ENCODE results near the gene MTMR2. TPM values are rescaled to one million over a fixed set of nuclear protein-coding genes. Genes with fewer than 3 reads are reported as not detected.

MTMR2 gene
- total and polyA plus RNA-seq, 2 of the 13 experiments (the other 11 are each of a cell fraction or from before 2014, with no cell fraction given), result 12.7 to 22.3 TPM

GRCh38 chr11:95790933-95791708 is 132.8 kb downstream of the MTMR2 start (continued):
- 0 out of 2 replicates have a peak, but pooled peaks have one; percentile 27 for TF ChIP-seq BHLHE40 (IDR thresholded peaks at IDR 0.05; ENCODE audit: low read length)
- peak; percentile 60 for TF ChIP-seq BCL6 (CRISPR knock-in tag; IDR thresholded peaks at IDR 0.05)
- no peak for TF ChIP-seq ZNF878 (CRISPR knock-in tag; IDR thresholded peaks at IDR 0.05)
- no peak for TF ChIP-seq RBFOX2 (IDR thresholded peaks at IDR 0.05; ENCODE audit: low read depth, low read length)
- no peak for TF ChIP-seq ZNF34 (CRISPR knock-in tag; IDR thresholded peaks at IDR 0.05; ENCODE audit: borderline replicate concordance)
- TF ChIP-seq NR2F1 (CRISPR knock-in tag; IDR thresholded peaks at IDR 0.05), result no peak
- TF ChIP-seq ZFP1 (CRISPR knock-in tag; IDR thresholded peaks at IDR 0.05), result no peak
- TF ChIP-seq SAP130 (CRISPR knock-in tag; IDR thresholded peaks at IDR 0.05; ENCODE audit: low read depth), result no peak; the same call in 1 of the 2 replicates
- TF ChIP-seq TBX2 (CRISPR knock-in tag; IDR thresholded peaks at IDR 0.05; ENCODE audit: borderline replicate concordance), result no peak
- TF ChIP-seq NFKBIZ (CRISPR knock-in tag; IDR thresholded peaks at IDR 0.05), result no peak
- TF ChIP-seq FOXM1 (CRISPR knock-in tag; IDR thresholded peaks at IDR 0.05), result no peak
- TF ChIP-seq NFYB (CRISPR knock-in tag; IDR thresholded peaks at IDR 0.05), result peak; percentile 44
- TF ChIP-seq ZNF777 (CRISPR knock-in tag; IDR thresholded peaks at IDR 0.05), result peak; percentile 61; the same call in 1 of the 2 replicates
- TF ChIP-seq, protein P1, sequence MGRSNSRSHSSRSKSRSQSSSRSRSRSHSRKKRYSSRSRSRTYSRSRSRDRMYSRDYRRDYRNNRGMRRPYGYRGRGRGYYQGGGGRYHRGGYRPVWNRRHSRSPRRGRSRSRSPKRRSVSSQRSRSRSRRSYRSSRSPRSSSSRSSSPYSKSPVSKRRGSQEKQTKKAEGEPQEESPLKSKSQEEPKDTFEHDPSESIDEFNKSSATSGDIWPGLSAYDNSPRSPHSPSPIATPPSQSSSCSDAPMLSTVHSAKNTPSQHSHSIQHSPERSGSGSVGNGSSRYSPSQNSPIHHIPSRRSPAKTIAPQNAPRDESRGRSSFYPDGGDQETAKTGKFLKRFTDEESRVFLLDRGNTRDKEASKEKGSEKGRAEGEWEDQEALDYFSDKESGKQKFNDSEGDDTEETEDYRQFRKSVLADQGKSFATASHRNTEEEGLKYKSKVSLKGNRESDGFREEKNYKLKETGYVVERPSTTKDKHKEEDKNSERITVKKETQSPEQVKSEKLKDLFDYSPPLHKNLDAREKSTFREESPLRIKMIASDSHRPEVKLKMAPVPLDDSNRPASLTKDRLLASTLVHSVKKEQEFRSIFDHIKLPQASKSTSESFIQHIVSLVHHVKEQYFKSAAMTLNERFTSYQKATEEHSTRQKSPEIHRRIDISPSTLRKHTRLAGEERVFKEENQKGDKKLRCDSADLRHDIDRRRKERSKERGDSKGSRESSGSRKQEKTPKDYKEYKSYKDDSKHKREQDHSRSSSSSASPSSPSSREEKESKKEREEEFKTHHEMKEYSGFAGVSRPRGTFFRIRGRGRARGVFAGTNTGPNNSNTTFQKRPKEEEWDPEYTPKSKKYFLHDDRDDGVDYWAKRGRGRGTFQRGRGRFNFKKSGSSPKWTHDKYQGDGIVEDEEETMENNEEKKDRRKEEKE (IDR thresholded peaks at IDR 0.05), result no peak
- TF ChIP-seq, protein P2, sequence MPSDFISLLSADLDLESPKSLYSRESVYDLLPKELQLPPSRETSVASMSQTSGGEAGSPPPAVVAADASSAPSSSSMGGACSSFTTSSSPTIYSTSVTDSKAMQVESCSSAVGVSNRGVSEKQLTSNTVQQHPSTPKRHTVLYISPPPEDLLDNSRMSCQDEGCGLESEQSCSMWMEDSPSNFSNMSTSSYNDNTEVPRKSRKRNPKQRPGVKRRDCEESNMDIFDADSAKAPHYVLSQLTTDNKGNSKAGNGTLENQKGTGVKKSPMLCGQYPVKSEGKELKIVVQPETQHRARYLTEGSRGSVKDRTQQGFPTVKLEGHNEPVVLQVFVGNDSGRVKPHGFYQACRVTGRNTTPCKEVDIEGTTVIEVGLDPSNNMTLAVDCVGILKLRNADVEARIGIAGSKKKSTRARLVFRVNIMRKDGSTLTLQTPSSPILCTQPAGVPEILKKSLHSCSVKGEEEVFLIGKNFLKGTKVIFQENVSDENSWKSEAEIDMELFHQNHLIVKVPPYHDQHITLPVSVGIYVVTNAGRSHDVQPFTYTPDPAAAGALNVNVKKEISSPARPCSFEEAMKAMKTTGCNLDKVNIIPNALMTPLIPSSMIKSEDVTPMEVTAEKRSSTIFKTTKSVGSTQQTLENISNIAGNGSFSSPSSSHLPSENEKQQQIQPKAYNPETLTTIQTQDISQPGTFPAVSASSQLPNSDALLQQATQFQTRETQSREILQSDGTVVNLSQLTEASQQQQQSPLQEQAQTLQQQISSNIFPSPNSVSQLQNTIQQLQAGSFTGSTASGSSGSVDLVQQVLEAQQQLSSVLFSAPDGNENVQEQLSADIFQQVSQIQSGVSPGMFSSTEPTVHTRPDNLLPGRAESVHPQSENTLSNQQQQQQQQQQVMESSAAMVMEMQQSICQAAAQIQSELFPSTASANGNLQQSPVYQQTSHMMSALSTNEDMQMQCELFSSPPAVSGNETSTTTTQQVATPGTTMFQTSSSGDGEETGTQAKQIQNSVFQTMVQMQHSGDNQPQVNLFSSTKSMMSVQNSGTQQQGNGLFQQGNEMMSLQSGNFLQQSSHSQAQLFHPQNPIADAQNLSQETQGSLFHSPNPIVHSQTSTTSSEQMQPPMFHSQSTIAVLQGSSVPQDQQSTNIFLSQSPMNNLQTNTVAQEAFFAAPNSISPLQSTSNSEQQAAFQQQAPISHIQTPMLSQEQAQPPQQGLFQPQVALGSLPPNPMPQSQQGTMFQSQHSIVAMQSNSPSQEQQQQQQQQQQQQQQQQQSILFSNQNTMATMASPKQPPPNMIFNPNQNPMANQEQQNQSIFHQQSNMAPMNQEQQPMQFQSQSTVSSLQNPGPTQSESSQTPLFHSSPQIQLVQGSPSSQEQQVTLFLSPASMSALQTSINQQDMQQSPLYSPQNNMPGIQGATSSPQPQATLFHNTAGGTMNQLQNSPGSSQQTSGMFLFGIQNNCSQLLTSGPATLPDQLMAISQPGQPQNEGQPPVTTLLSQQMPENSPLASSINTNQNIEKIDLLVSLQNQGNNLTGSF (CRISPR knock-in tag; IDR thresholded peaks at IDR 0.05), result no peak
- peak; percentile 46; the same call in 1 of the 2 replicates for TF ChIP-seq ZSCAN5A (CRISPR knock-in tag; IDR thresholded peaks at IDR 0.05; ENCODE audit: borderline replicate concordance)
- peak; percentile 55; the same call in 1 of the 2 replicates for TF ChIP-seq REPIN1 (CRISPR knock-in tag; IDR thresholded peaks at IDR 0.05; ENCODE audit: borderline replicate concordance, low read depth)
- TF ChIP-seq EEA1 (CRISPR knock-in tag; IDR thresholded peaks at IDR 0.05; ENCODE audit: borderline replicate concordance), result no peak
- no peak for TF ChIP-seq SP140L (CRISPR knock-in tag; IDR thresholded peaks at IDR 0.05; ENCODE audit: borderline replicate concordance)
- no peak for TF ChIP-seq CCAR2 (optimal IDR thresholded peaks at IDR 0.05; ENCODE audit: low read depth, low read length)

All from HepG2 (cell line).